SK-N-SH (cell line): ENCODE measurements around the gene HSD17B4. TPM values are rescaled to one million over a fixed set of nuclear protein-coding genes. Genes with fewer than 3 reads are reported as not detected.

Source experiments
- CTCF ChIA-PET: fragments of 300-600, 350-600 bp; formaldehyde crosslinking; extraction: SDS; loops from one replicate; lab custom pipeline; 2021; lab: Yijun Ruan, JAX
- POLR2A ChIA-PET: fragments of 350-600 bp; sonication (Branson Sonifier 250); formaldehyde crosslinking; extraction: SDS; loops from one replicate; lab custom pipeline; 2020; ENCODE audit warnings: antibody characterized with exemption, inconsistent platforms; lab: Yijun Ruan, JAX
- DNase-seq: peaks from one replicate; pipeline ENCODE4 v3.0.0; 2012
- H2AFZ ChIP-seq: fragments of 200-600 bp; sonication (generic); 2 replicates; pipeline ENCODE4 v1.8.1; 2016; ENCODE audit warnings: antibody characterized with exemption, mild to moderate bottlenecking, low read depth
- H3F3A ChIP-seq: fragments of 200-600 bp; sonication (generic); replicated peaks from 2 replicates; pipeline ENCODE3; 2016; ENCODE audit warnings: antibody characterized with exemption, mild to moderate bottlenecking; ENCODE audit not compliant: insufficient read depth
- H3K27ac ChIP-seq, 2 experiments: fragments of 200-500 bp in 1 of 2; fragments of 200-600 bp in 1 of 2; sonication (Bioruptor generic) in 1 of 2; sonication (generic), shearing (Covaris generic) in 1 of 2; 2 replicates each; pipeline versions ENCODE4 v1.5.1 to v1.6.1; 2014 to 2016; ENCODE audit warnings: low read depth in 2 of 2, inconsistent platforms in 1 of 2, low read length in 1 of 2, mild to moderate bottlenecking in 1 of 2, mixed read lengths in 1 of 2
- H3K27me3 ChIP-seq: fragments of 200-600 bp; sonication (generic), shearing (Covaris generic); 2 replicates; pipeline ENCODE4 v1.6.1; 2016; ENCODE audit warnings: mixed run types; ENCODE audit not compliant: insufficient read depth
- H3K36me3 ChIP-seq, 2 experiments: fragments of 200-500 bp in 1 of 2; fragments of 200-600 bp in 1 of 2; sonication (Bioruptor generic) in 1 of 2; sonication (generic) in 1 of 2; replicated peaks in 1 of 2; 2 replicates each; pipeline versions ENCODE3 to v1.5.1; 2014 to 2016; ENCODE audit warnings: low read length in 1 of 2, mild to moderate bottlenecking in 1 of 2; ENCODE audit not compliant: insufficient read depth in 2 of 2, control insufficient read depth in 1 of 2
- H3K4me1 ChIP-seq, 2 experiments: fragments of 200-500 bp in 1 of 2; fragments of 200-600 bp in 1 of 2; sonication (Bioruptor generic) in 1 of 2; sonication (generic), shearing (Covaris generic) in 1 of 2; 2 replicates each; pipeline versions ENCODE4 v1.5.1 to v1.6.1; 2014 to 2016; ENCODE audit warnings: low read depth in 1 of 2, low read length in 1 of 2, mixed run types in 1 of 2; ENCODE audit not compliant: insufficient read depth in 2 of 2, control insufficient read depth in 1 of 2
- H3K4me2 ChIP-seq: fragments of 200-600 bp; sonication (generic), shearing (Covaris generic); 2 replicates; pipeline ENCODE4 v1.6.1; 2017; ENCODE audit warnings: mixed run types
- H3K4me3 ChIP-seq, 2 experiments: fragments of 200-500 bp in 1 of 2; fragments of 200-600 bp in 1 of 2; sonication (Bioruptor generic) in 1 of 2; sonication (generic), shearing (Covaris generic) in 1 of 2; 2 replicates each; pipeline versions ENCODE4 v1.5.1 to v1.8.1; 2014 to 2016; ENCODE audit warnings: low read depth in 2 of 2, inconsistent platforms in 1 of 2, low read length in 1 of 2, mild to moderate bottlenecking in 1 of 2, mixed read lengths in 1 of 2, moderate library complexity in 1 of 2
- H3K79me2 ChIP-seq: fragments of 200-600 bp; sonication (generic); 2 replicates; pipeline ENCODE4 v1.8.1; 2017; ENCODE audit warnings: mild to moderate bottlenecking; ENCODE audit not compliant: insufficient read depth
- H3K9ac ChIP-seq: fragments of 200-600 bp; sonication (generic); 2 replicates; pipeline ENCODE4 v1.6.1; 2017; ENCODE audit warnings: mixed run types
- H3K9me2 ChIP-seq: fragments of 200-600 bp; sonication (generic); 2 replicates; pipeline ENCODE4 v1.6.1; 2017; ENCODE audit warnings: mixed run types
- H3K9me3 ChIP-seq: fragments of 200-600 bp; sonication (generic); 2 replicates; pipeline ENCODE4 v1.6.1; 2017; ENCODE audit warnings: mixed run types, mild to moderate bottlenecking, moderate library complexity
- H4K20me1 ChIP-seq: fragments of 200-600 bp; sonication (generic); 2 replicates; pipeline ENCODE4 v1.6.1; 2017; ENCODE audit warnings: mild to moderate bottlenecking, mixed run types; ENCODE audit not compliant: insufficient read depth
- ELF1 ChIP-seq: IDR thresholded peaks from 2 replicates; pipeline ENCODE4 v1.4.0; 2012
- EP300 ChIP-seq, 2 experiments: IDR thresholded peaks; 2 replicates each; pipeline versions ENCODE4 v1.4.0 to v1.6.1; 2012; ENCODE audit warnings: borderline replicate concordance in 1 of 2, low read depth in 1 of 2, low read length in 1 of 2
- FOSL2 ChIP-seq: IDR thresholded peaks from 2 replicates; pipeline ENCODE4 v1.4.0; 2012; ENCODE audit warnings: low read depth, mild to moderate bottlenecking, moderate library complexity, borderline replicate concordance
- GABPA ChIP-seq: IDR thresholded peaks from 2 replicates; pipeline ENCODE4 v1.4.0; 2012; ENCODE audit warnings: low read depth, mild to moderate bottlenecking
- GATA2 ChIP-seq: sonication (generic); formaldehyde crosslinking; IDR thresholded peaks from 2 replicates; pipeline ENCODE4 v1.5.0; 2020; ENCODE audit warnings: mild to moderate bottlenecking, missing genetic modification reagents
- TEAD4 ChIP-seq: IDR thresholded peaks from 2 replicates; pipeline ENCODE4 v1.4.0; 2012; ENCODE audit warnings: mild to moderate bottlenecking, borderline replicate concordance; ENCODE audit not compliant: insufficient read depth
- WGBS: methylation state at CpG from one replicate; pipeline ENCODE4 v1.1.6; 2017; ENCODE audit warnings: low lambda C conversion rate; 5-methylcytosine and 5-hydroxymethylcytosine counted together
- polyA plus RNA-seq, 3 experiments: library from polyadenylated mRNA; depleted of rRNA; stranded (reverse); fragments of >200 nt; gene quantifications; 2 replicates each; pipeline ENCODE4 v1.2.3, GENCODE V29; 2012
- TF ChIP-seq, protein P1 (sequence below): fragments of 150-350 bp; IDR thresholded peaks from 2 replicates; pipeline ENCODE4 v1.6.1; 2016; ENCODE audit warnings: mild to moderate bottlenecking, low read depth, low read length
- TF ChIP-seq, protein P2 (sequence below): IDR thresholded peaks from 2 replicates; pipeline ENCODE4 v1.6.1; 2012; ENCODE audit warnings: mild to moderate bottlenecking, low read depth, low read length, moderate library complexity

Gene HSD17B4
- polyA plus RNA-seq, 1 of the 3 experiments (the other 2 are of a cell fraction) = 119 TPM

DNA sequence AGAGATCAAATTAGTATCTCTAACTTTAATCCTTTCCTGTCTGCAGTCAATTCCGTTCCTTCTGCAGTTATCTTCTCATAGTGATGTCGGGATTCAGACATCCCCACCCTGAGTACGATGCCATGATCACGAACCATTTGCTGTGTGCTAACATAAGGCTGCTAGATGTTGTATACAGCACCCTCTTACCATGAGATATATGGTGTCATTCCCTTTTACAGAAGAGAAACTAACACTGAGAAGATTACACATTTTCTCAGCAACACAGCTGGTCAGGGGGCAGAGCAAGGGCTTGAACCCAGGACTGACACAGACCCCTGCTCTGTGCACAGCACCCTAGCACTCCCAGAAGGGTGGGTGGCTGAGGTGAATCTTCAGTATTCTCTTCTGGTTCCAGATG lies 46.9 kb upstream of the HSD17B4 start (continued):
- TF ChIP-seq ELF1 = no peak

DNA sequence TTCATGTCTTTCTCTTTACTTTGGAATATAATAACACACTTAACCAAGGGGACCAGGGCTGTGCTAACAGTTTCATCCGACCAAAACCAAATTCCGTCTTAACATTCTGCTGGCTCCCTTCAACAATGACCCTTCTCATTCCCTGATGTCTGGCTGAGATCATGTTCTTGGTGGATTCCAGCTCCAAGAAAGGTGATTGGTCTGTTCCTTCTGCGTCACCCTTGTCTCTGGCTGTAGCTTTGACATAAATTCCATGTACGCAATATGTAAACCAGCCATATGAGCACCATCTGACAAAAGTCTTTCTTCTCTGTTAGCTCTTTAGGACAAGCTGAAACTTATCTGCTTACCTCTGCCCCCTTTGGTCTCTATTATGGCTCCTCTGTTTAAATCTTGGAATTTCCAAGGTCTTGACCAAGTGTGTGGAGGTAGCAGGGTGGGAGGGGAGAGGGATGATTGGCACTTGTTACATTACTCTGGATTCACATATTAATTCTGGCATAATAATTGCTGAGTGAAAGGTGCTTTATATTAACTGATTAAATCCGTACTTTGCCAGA lies 45.7 kb upstream of the HSD17B4 start:
- 90% methylated on average over 5 of the region's 5 CpGs for WGBS

More for the DNA sequence above, 45.7 kb upstream of the HSD17B4 start:
- H3K36me3 ChIP-seq = no peaks in the 10 kb centered on the region
- H3K4me3 ChIP-seq = no peak overlapping the region
- no peaks in the 10 kb centered on the region for H3K79me2 ChIP-seq
- ChIA-PET POLR2A (no interaction called here), CTCF (interaction anchor here (2.4 to 7.4 kb wide), 2 partner anchors 418 to 420 kb away, joined by 11 to 175 read pairs; partner anchors contain the start of gene DTWD2)
- TF ChIP-seq GABPA = no peak
- no peak for TF ChIP-seq EP300 (IDR thresholded peaks at IDR 0.05; ENCODE audit: borderline replicate concordance in 1 of 2, low read depth in 1 of 2, low read length in 1 of 2)
- TF ChIP-seq, protein P1, sequence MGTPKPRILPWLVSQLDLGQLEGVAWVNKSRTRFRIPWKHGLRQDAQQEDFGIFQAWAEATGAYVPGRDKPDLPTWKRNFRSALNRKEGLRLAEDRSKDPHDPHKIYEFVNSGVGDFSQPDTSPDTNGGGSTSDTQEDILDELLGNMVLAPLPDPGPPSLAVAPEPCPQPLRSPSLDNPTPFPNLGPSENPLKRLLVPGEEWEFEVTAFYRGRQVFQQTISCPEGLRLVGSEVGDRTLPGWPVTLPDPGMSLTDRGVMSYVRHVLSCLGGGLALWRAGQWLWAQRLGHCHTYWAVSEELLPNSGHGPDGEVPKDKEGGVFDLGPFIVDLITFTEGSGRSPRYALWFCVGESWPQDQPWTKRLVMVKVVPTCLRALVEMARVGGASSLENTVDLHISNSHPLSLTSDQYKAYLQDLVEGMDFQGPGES = no peak
- TF ChIP-seq TEAD4 = no peak
- no peak for TF ChIP-seq GATA2 (CRISPR knock-in tag)
- TF ChIP-seq, protein P2, sequence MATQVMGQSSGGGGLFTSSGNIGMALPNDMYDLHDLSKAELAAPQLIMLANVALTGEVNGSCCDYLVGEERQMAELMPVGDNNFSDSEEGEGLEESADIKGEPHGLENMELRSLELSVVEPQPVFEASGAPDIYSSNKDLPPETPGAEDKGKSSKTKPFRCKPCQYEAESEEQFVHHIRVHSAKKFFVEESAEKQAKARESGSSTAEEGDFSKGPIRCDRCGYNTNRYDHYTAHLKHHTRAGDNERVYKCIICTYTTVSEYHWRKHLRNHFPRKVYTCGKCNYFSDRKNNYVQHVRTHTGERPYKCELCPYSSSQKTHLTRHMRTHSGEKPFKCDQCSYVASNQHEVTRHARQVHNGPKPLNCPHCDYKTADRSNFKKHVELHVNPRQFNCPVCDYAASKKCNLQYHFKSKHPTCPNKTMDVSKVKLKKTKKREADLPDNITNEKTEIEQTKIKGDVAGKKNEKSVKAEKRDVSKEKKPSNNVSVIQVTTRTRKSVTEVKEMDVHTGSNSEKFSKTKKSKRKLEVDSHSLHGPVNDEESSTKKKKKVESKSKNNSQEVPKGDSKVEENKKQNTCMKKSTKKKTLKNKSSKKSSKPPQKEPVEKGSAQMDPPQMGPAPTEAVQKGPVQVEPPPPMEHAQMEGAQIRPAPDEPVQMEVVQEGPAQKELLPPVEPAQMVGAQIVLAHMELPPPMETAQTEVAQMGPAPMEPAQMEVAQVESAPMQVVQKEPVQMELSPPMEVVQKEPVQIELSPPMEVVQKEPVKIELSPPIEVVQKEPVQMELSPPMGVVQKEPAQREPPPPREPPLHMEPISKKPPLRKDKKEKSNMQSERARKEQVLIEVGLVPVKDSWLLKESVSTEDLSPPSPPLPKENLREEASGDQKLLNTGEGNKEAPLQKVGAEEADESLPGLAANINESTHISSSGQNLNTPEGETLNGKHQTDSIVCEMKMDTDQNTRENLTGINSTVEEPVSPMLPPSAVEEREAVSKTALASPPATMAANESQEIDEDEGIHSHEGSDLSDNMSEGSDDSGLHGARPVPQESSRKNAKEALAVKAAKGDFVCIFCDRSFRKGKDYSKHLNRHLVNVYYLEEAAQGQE = no peak
- no peak for TF ChIP-seq ELF1
- TF ChIP-seq FOSL2 = no peak
- no peaks in the 10 kb centered on the region for H4K20me1 ChIP-seq
- peaks cover 1% of the 10 kb centered on the region for H3F3A ChIP-seq
- no peak overlapping the region for H2AFZ ChIP-seq
- no peaks in the 10 kb centered on the region for H3K9me2 ChIP-seq
- no peak for DNase-seq
- no peak overlapping the region for H3K9ac ChIP-seq
- H3K27me3 ChIP-seq = no peaks in the 10 kb centered on the region
- no peak overlapping the region for H3K4me2 ChIP-seq
- H3K4me1 ChIP-seq = peaks cover 0 to 8% of the 10 kb centered on the region in 2 experiments; a peak in 2 of 4 replicates
- no peaks in the 10 kb centered on the region for H3K9me3 ChIP-seq
- H3K27ac ChIP-seq = no peak overlapping the region
